HG02885 (cell line): ENCODE data around the gene FAT4.

Source experiments
- ATAC-seq: cut with Tn5 transposase; IDR thresholded peaks from one replicate; pipeline ENCODE4 v1.9.1; 2021; ENCODE audit warnings: mild to moderate bottlenecking; ENCODE audit not compliant: unreplicated experiment, poor library complexity

Gene FAT4

GRCh38 chr4:125315576-125316400 lies 1.0 kb downstream of the FAT4 start:
- ATAC-seq, result no peak

- ATAC-seq, result no peak
These were observed 1.6 kb downstream of the FAT4 start for GRCh38 chr4:125316401-125316790.

GRCh38 chr4:125316791-125317524 lies 2.2 kb downstream of the FAT4 start:
- no peak for ATAC-seq

- no peak for ATAC-seq
These were observed 2.7 kb downstream of the FAT4 start for GRCh38 chr4:125317525-125317877.

- ATAC-seq, result no peak
These were observed 4.6 kb downstream of the FAT4 start for GRCh38 chr4:125319311-125319710.

GRCh38 chr4:125321709-125322365 lies 7.1 kb downstream of the FAT4 start:
- no peak for ATAC-seq

GRCh38 chr4:125322366-125322730 lies 7.6 kb downstream of the FAT4 start:
- ATAC-seq, result no peak

- no peak for ATAC-seq
These were observed 8.9 kb downstream of the FAT4 start for GRCh38 chr4:125323654-125324053.

- no peak for ATAC-seq
These were observed 11.0 kb downstream of the FAT4 start for GRCh38 chr4:125325733-125326132.

GRCh38 chr4:125331116-125331515 lies 16.4 kb downstream of the FAT4 start:
- ATAC-seq, result no peak

- no peak for ATAC-seq
These were observed 20.2 kb downstream of the FAT4 start for GRCh38 chr4:125334926-125335325.

GRCh38 chr4:125338814-125339213 lies 24.1 kb downstream of the FAT4 start:
- no peak for ATAC-seq

GRCh38 chr4:125344198-125344597 lies 29.4 kb downstream of the FAT4 start:
- no peak for ATAC-seq

GRCh38 chr4:125346616-125347015 lies 31.9 kb downstream of the FAT4 start:
- no peak for ATAC-seq

- ATAC-seq, result no peak
These were observed 35.8 kb downstream of the FAT4 start for GRCh38 chr4:125350470-125351135.

- no peak for ATAC-seq
These were observed 37.8 kb downstream of the FAT4 start for GRCh38 chr4:125352521-125352920.

GRCh38 chr4:125353131-125353530 lies 38.4 kb downstream of the FAT4 start:
- no peak for ATAC-seq

GRCh38 chr4:125355791-125356190 lies 41.0 kb downstream of the FAT4 start:
- no peak for ATAC-seq

GRCh38 chr4:125357675-125358074 lies 42.9 kb downstream of the FAT4 start:
- ATAC-seq, result no peak

- ATAC-seq, result no peak
These were observed 43.7 kb downstream of the FAT4 start for GRCh38 chr4:125358453-125358852.

- no peak for ATAC-seq
These were observed 44.6 kb downstream of the FAT4 start for GRCh38 chr4:125359363-125359762.
